ENCODE data around the gene RGMB.

RGMB gene

DNA sequence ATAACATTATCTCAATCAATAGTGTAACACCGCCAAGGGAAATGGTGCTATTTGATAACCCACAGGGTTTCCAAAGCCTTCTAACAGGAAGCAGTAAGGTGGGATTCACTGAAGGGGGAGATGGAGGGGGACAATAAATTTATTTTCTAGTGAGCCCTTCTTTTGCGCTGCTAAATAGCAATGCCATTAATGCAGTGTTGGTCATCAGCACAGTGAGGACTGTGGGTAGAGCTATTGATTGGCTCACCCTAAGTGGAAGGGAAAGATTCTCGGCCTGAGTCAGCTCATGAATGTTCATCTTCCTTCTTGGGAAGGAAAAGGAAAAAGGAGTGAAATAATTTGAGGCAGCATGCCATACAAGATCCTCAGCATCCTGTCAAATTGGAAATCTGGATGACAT is 25.4 kb downstream of the RGMB start:
- TF ChIP-seq CTCF (IDR thresholded peaks at IDR 0.05; ENCODE audit: borderline replicate concordance, control extremely low read depth, extremely low read depth, insufficient read depth, missing control alignments) = no peak
- DNase-seq (ENCODE audit: low spot score) = no peak
- in situ Hi-C loops (cut with MboI; ENCODE audit: low sequenced_read_pairs, unreplicated experiment) = no loop called here

- no peak for DNase-seq (ENCODE audit: low spot score)
- no peak for TF ChIP-seq CTCF (IDR thresholded peaks at IDR 0.05; ENCODE audit: borderline replicate concordance, control extremely low read depth, extremely low read depth, insufficient read depth, missing control alignments)
- in situ Hi-C loops (cut with MboI; ENCODE audit: low sequenced_read_pairs, unreplicated experiment) = no loop called here
These were observed 30.6 kb downstream of the RGMB start for GRCh38 chr5:98804066-98804465.

DNA sequence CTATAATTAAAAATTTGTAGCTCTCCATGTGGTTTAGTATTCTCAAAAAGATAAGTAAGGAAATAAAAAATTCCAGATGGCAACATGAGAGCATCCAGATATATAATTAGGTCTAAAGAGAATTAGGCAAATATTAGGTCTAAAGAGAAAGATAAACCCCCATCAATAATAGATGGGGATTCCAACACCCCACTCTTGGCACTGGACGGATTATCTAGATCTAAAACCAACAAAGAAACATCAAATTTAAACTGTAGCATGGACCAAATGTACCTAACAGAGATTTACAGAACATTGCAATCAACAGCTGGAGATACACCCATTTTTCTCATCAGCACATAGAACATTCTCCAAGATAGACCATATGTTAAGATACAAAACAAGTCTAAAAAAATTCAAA is 31.6 kb downstream of the RGMB start:
- DNase-seq (ENCODE audit: low spot score) = no peak
- TF ChIP-seq CTCF (IDR thresholded peaks at IDR 0.05; ENCODE audit: borderline replicate concordance, control extremely low read depth, extremely low read depth, insufficient read depth, missing control alignments) = no peak
- in situ Hi-C loops (cut with MboI; ENCODE audit: low sequenced_read_pairs, unreplicated experiment) = no loop called here

GRCh38 chr5:98807806-98808205 is 34.3 kb downstream of the RGMB start:
- no peak for TF ChIP-seq CTCF (IDR thresholded peaks at IDR 0.05; ENCODE audit: borderline replicate concordance, control extremely low read depth, extremely low read depth, insufficient read depth, missing control alignments)
- in situ Hi-C loops (cut with MboI; ENCODE audit: low sequenced_read_pairs, unreplicated experiment) = no loop called here
- no peak for DNase-seq (ENCODE audit: low spot score)

GRCh38 chr5:98810206-98810605 is 36.7 kb downstream of the RGMB start:
- TF ChIP-seq CTCF (IDR thresholded peaks at IDR 0.05; ENCODE audit: borderline replicate concordance, control extremely low read depth, extremely low read depth, insufficient read depth, missing control alignments) = no peak
- in situ Hi-C loops (cut with MboI; ENCODE audit: low sequenced_read_pairs, unreplicated experiment) = no loop called here
- no peak for DNase-seq (ENCODE audit: low spot score)

GRCh38 chr5:98813755-98814154 is 40.3 kb downstream of the RGMB start:
- DNase-seq (ENCODE audit: low spot score) = no peak
- no peak for TF ChIP-seq CTCF (IDR thresholded peaks at IDR 0.05; ENCODE audit: borderline replicate concordance, control extremely low read depth, extremely low read depth, insufficient read depth, missing control alignments)
- in situ Hi-C loops (cut with MboI; ENCODE audit: low sequenced_read_pairs, unreplicated experiment) = no loop called here

Data from GM13976 (cell line).